NT2/D1 (cell line): Measurements from ENCODE around the gene MAGEB1.
A peak's percentile ranks its signal among the peaks of the same experiment; 100 is the strongest.

Experiments used
- DNase-seq: peaks from one replicate; pipeline ENCODE4 v3.0.0-alpha.2; 2011; ENCODE audit warnings: low read depth, low spot score
- H3K27me3 ChIP-seq: 2 replicates; pipeline ENCODE4 v1.6.0; 2011; ENCODE audit warnings: mild to moderate bottlenecking; ENCODE audit not compliant: insufficient read length, insufficient read depth
- H3K36me3 ChIP-seq: 2 replicates; pipeline ENCODE4 v1.6.1; 2011; ENCODE audit warnings: mild to moderate bottlenecking, low read length, mixed read lengths; ENCODE audit not compliant: insufficient read depth, insufficient read length
- H3K4me1 ChIP-seq: 2 replicates; pipeline ENCODE4 v1.5.1; 2011; ENCODE audit not compliant: insufficient read depth, insufficient read length
- H3K4me3 ChIP-seq: 2 replicates; pipeline ENCODE4 v1.5.1; 2011; ENCODE audit warnings: low read depth; ENCODE audit not compliant: insufficient read length
- H3K9ac ChIP-seq: 2 replicates; pipeline ENCODE4 v1.6.0; 2011; ENCODE audit warnings: low read depth; ENCODE audit not compliant: insufficient read length
- H3K9me3 ChIP-seq: 2 replicates; pipeline ENCODE4 v1.5.1; 2011; ENCODE audit warnings: mild to moderate bottlenecking, low read length; ENCODE audit not compliant: insufficient read depth
- SUZ12 ChIP-seq: IDR thresholded peaks from 2 replicates; pipeline ENCODE4 v1.6.1; 2011; ENCODE audit not compliant: insufficient read length, insufficient read depth; ENCODE audit errors: extremely low read depth
- YY1 ChIP-seq: IDR thresholded peaks from 2 replicates; pipeline ENCODE4 v1.6.1; 2011; ENCODE audit not compliant: insufficient read length, insufficient read depth
- ZNF274 ChIP-seq: IDR thresholded peaks from 2 replicates; pipeline ENCODE4 v1.6.1; 2011; ENCODE audit warnings: mild to moderate bottlenecking, low read depth, low read length

MAGEB1 gene, protein sequence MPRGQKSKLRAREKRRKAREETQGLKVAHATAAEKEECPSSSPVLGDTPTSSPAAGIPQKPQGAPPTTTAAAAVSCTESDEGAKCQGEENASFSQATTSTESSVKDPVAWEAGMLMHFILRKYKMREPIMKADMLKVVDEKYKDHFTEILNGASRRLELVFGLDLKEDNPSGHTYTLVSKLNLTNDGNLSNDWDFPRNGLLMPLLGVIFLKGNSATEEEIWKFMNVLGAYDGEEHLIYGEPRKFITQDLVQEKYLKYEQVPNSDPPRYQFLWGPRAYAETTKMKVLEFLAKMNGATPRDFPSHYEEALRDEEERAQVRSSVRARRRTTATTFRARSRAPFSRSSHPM

DNA sequence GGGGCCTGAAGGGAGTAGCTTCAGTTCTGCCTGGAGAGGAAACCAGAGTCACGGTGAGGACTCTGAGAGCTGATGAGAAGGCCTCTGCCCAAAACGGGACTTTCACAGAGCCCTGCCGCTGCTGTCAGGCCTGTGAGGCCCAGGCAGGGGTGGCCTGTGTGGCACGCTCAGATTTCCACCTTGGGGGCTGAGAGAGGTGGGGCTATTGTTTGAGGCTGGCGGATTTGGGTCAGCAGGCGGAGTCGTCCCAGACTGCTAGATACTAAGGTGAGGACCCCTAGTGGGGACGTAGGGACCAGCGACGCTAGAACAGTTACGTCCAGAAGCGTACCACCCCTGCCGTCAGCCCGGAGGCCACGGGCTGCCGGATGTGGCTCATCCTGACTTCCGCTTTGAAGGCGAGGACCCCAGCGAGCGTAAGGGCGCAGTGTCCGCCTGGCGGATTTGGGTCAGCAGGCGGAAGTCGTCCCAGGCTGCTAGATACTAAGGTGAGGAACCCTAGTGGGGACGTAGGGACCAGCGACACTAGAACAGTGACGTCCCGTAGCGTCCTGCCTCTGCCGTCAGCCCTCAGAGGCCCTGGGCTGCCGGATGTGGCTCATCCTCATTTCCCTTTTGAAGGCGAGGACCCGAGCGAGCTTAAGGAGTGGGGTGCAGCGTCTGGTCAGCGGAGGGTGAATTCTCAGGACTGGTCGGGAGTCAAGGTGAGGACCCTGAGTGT is at the start of gene MAGEB1:
Gene MAGEB1, plus strand, starts transcription at position 378 of the 721 bp plus-strand sequence. CDS start 3,348 bp downstream, outside the sequence.
- no peak within 1 kb of the TSS for H3K9ac ChIP-seq

DNA sequence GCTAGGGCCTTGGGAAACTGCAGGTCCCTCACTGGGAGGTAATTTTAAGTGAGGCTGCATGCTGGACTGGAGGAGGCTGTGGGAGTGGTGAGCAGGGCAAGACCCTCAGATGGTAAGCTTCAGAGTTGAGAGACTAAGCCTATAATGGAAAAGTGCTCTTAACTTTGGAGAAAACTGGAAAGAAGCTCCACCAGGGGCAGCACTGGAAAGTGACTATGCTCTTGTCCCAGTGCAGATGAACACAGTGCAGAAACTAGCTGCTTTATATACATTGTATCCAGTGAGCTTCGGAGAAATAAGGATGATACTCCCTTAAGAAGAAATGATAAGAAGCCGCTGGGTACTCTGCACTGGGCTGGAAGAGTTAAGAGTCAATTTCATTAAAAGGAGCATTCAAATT is 34.8 kb upstream of the MAGEB1 start:
- Histone ChIP-seq H3K36me3 (no peaks in the 10 kb centered on the region), H3K27me3 (no peaks in the 10 kb centered on the region)
- no peak for TF ChIP-seq SUZ12
- no peak for TF ChIP-seq YY1
- TF ChIP-seq ZNF274: no peak

More for the DNA sequence above, at the start of gene MAGEB1:
- Histone ChIP-seq H3K9me3 (peaks cover 9% of the 10 kb centered on the region; the same call in 1 of the 2 replicates), H3K36me3 (no peaks in the 10 kb centered on the region), H3K4me3 (no peak within 1 kb of the TSS), H3K27me3 (no peaks in the 10 kb centered on the region), H3K4me1 (peaks cover 1% of the 10 kb centered on the region)
- TF ChIP-seq ZNF274: no peak
- no peak for TF ChIP-seq YY1
- no peak for TF ChIP-seq SUZ12
- DNase-seq: no peak

DNA sequence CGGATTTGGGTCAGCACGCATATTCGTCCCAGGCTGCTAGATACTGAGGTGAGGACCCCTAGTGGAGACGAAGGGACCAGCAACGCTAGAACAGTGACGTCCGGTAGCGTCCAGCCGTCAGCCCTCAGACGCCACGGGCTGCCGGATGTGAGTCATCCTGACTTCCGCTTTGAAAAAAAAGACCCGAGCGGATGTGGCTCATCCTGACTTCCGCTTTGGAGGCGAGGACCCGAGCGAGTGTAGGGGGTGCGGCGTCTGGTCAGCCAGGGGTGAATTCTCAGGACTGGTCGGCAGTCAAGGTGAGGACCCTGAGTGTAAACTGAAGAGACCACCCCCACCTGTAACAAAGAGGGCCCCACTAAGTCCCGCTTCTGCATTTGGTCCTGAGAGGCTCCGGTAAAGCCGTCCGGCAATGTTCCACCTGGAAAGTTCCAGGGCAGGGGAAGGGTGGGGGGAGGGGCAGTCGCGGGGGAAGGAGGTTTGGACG is 31.5 kb upstream of the MAGEB1 start, which contains the start of gene MAGEB2:
Gene MAGEB2, plus strand, starts transcription at position 207 of the 487 bp plus-strand sequence. CDS start 3,018 bp downstream, outside the sequence.
- Histone ChIP-seq H3K9ac (no peak within 1 kb of the TSS), H3K9me3 (peaks cover 30% of the 10 kb centered on the region; the same call in 1 of the 2 replicates), H3K4me3 (no peak within 1 kb of the TSS), H3K4me1 (no peaks in the 10 kb centered on the region), H3K36me3 (no peaks in the 10 kb centered on the region), H3K27me3 (no peaks in the 10 kb centered on the region)
- no peak for TF ChIP-seq YY1
- no peak for TF ChIP-seq ZNF274
- TF ChIP-seq SUZ12: no peak
- no peak for DNase-seq

More for the DNA sequence above, 34.8 kb upstream of the MAGEB1 start:
- Histone ChIP-seq H3K4me1 (no peaks in the 10 kb centered on the region), H3K9ac (no peak overlapping the region), H3K9me3 (peaks cover 9% of the 10 kb centered on the region; the same call in 1 of the 2 replicates), H3K4me3 (no peak overlapping the region)
- DNase-seq: no peak

DNA sequence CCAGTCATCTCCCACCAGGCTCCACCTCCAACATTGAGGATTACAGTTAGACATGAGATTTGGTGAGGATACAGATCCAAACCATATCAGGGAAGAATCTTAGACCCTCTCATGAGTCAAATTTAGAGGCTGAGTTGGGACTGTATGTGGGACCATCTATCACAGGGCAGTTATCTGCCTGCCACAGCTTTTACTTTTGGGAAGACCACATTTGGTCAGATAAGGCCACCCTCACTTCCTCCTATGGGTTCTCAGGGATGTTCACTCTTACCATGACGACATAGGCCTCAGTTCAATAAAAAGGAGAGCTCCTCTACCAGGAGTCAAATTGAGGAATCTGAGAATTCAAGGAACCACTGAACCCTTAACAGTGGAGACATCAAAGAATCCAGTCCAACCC is 29.5 kb upstream of the MAGEB1 start:
- Histone ChIP-seq H3K9ac (no peak overlapping the region), H3K4me1 (no peaks in the 10 kb centered on the region), H3K4me3 (no peak overlapping the region), H3K36me3 (no peaks in the 10 kb centered on the region), H3K27me3 (no peaks in the 10 kb centered on the region), H3K9me3 (peaks cover 34% of the 10 kb centered on the region; the same call in 1 of the 2 replicates)
- no peak for DNase-seq
- TF ChIP-seq ZNF274 (no peak), SUZ12 (no peak), YY1 (no peak)

DNA sequence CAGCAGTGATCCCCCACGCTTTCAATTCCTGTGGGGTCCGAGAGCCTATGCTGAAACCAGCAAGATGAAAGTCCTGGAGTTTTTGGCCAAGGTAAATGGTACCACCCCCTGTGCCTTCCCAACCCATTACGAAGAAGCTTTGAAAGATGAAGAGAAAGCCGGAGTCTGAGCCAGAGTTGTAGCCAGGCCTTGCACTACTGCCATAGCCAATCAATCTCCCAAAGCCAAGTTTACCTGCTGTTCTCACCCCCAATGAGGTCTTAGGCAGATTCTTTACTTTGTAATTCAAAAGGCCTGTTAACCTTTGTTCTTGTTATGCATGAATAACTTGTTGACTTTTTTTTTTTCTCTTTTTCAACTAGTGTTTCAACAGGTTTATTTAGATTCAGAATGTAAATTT is 27.6 kb upstream of the MAGEB1 start:
- no peak overlapping the region for H3K9ac ChIP-seq
- H3K27me3 ChIP-seq: no peaks in the 10 kb centered on the region
- H3K4me1 ChIP-seq: no peaks in the 10 kb centered on the region
- peak; percentile 64 for DNase-seq
- H3K9me3 ChIP-seq: peaks cover 34% of the 10 kb centered on the region; the same call in 1 of the 2 replicates
- no peaks in the 10 kb centered on the region for H3K36me3 ChIP-seq
- no peak for TF ChIP-seq ZNF274
- TF ChIP-seq YY1: no peak
- H3K4me3 ChIP-seq: no peak overlapping the region

DNA sequence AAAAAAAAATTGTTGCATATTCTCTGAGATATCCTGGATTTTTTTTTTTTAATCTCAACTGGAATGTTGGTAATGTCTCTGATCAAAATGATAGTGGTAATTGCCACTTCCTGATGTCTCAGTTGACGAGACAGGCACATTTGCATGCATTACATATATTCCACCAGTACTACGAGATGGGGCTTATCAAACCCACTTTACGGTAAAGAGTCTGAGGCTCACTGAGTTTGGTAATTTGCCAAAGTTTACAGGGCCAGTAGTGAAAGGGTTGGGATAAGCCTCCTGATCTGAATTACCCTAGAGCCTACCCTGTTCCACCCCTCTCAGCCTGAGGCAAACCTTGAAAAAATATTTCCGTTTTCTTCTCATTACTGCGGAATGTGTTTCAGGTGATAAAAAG is 26.3 kb upstream of the MAGEB1 start:
- Histone ChIP-seq H3K4me1 (no peaks in the 10 kb centered on the region), H3K36me3 (no peaks in the 10 kb centered on the region), H3K9ac (no peak overlapping the region), H3K9me3 (peaks cover 25% of the 10 kb centered on the region; the same call in 1 of the 2 replicates), H3K27me3 (no peaks in the 10 kb centered on the region), H3K4me3 (no peak overlapping the region)
- no peak for DNase-seq
- TF ChIP-seq YY1 (no peak), ZNF274 (no peak), SUZ12 (no peak)

DNA sequence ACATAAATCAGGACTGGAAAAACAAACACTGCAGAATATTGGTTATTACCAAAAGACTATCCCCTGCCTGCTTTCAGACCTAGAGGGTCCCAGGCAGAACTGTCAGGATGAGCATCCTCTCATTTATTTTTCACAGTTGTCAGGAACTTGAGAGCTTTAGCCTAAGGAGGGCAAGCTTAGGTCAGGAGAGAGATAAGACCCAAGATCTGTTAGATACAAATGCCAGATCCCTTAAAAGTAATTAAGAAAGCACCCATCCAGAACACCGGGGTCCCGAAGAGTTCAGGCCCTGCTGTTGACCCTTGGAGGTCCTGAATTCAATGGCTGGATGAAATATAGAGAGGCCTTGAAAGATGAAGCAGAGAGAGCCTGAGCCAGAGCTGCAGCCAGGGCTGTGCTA is 22.4 kb upstream of the MAGEB1 start:
- Histone ChIP-seq H3K9me3 (peaks cover 5% of the 10 kb centered on the region; the same call in 1 of the 2 replicates), H3K9ac (no peak overlapping the region), H3K27me3 (no peaks in the 10 kb centered on the region), H3K4me3 (no peak overlapping the region), H3K36me3 (no peaks in the 10 kb centered on the region), H3K4me1 (no peaks in the 10 kb centered on the region)
- TF ChIP-seq YY1 (no peak), SUZ12 (no peak), ZNF274 (no peak)
- DNase-seq: no peak
